C4-2B (cell line): ENCODE measurements around the gene ZNF580.

Experiments used
- CTCF ChIP-seq: fragments of 450-650 bp; conservative IDR thresholded peaks from 2 replicates; pipeline ENCODE4 v1.5.1; 2017; ENCODE audit warnings: mild to moderate bottlenecking
- ZFX ChIP-seq: fragments of 450-650 bp; IDR thresholded peaks from 2 replicates; pipeline ENCODE4 v1.6.1; 2017

- TF ChIP-seq CTCF (no peak), ZFX (no peak)
Measured at GRCh38 chr19:55637534-55637933, 3.3 kb upstream of the ZNF580 start.
